MM.1S (cell line): ENCODE results near the gene TASP1.

Experiments
- DNase-seq: peaks from one replicate; pipeline ENCODE4 v3.0.0-alpha.2; 2015
- H2AFZ ChIP-seq: fragments of 300-600 bp; sonication (generic); 2 replicates; pipeline ENCODE4 v1.6.0; 2016; ENCODE audit warnings: antibody characterized with exemption, low read length
- H3F3A ChIP-seq: fragments of 300-600 bp; sonication (generic); 2 replicates; pipeline ENCODE4 v1.6.1; 2016; ENCODE audit warnings: mild to moderate bottlenecking, antibody characterized with exemption, low read length, moderate library complexity, mixed read lengths; ENCODE audit not compliant: insufficient read depth
- H3K27ac ChIP-seq: fragments of 300-600 bp; sonication (generic); 2 replicates; pipeline ENCODE4 v1.5.1; 2016; ENCODE audit warnings: mild to moderate bottlenecking, low read length
- H3K27me3 ChIP-seq: fragments of 300-600 bp; sonication (generic); replicated peaks from 2 replicates; pipeline ENCODE4 v1.6.0; 2016; ENCODE audit warnings: low read length; ENCODE audit not compliant: insufficient read depth
- H3K36me3 ChIP-seq: fragments of 300-600 bp; sonication (generic); replicated peaks from 2 replicates; pipeline ENCODE4 v1.6.1; 2016; ENCODE audit warnings: mild to moderate bottlenecking, low read length, mixed read lengths; ENCODE audit not compliant: insufficient read depth
- H3K4me1 ChIP-seq: fragments of 300-600 bp; sonication (generic); 2 replicates; pipeline ENCODE4 v1.6.1; 2016; ENCODE audit warnings: low read length, mixed read lengths
- H3K4me2 ChIP-seq: fragments of 300-600 bp; sonication (generic); 2 replicates; pipeline ENCODE4 v1.6.0; 2016; ENCODE audit warnings: low read depth, low read length
- H3K4me3 ChIP-seq: fragments of 300-600 bp; sonication (generic); 2 replicates; pipeline ENCODE4 v1.5.1; 2016; ENCODE audit warnings: low read length, mixed read lengths
- H3K79me2 ChIP-seq: fragments of 300-600 bp; sonication (generic); 2 replicates; pipeline ENCODE4 v1.6.1; 2016; ENCODE audit warnings: mixed run types, low read length, mixed read lengths
- H3K9ac ChIP-seq: fragments of 300-600 bp; sonication (generic); 2 replicates; pipeline ENCODE4 v1.6.1; 2016; ENCODE audit warnings: low read length, mixed read lengths
- H3K9me2 ChIP-seq: fragments of 300-600 bp; sonication (generic); replicated peaks from 2 replicates; pipeline ENCODE4 v1.6.1; 2016; ENCODE audit warnings: mild to moderate bottlenecking, low read length, mixed read lengths; ENCODE audit not compliant: insufficient read depth
- H3K9me3 ChIP-seq: fragments of 300-600 bp; sonication (generic); replicated peaks from 2 replicates; pipeline ENCODE4 v1.6.1; 2016; ENCODE audit warnings: mild to moderate bottlenecking, low read length, mixed read lengths; ENCODE audit not compliant: insufficient read depth
- H4K20me1 ChIP-seq: fragments of 300-600 bp; sonication (generic); 2 replicates; pipeline ENCODE4 v1.6.1; 2016; ENCODE audit warnings: mild to moderate bottlenecking, low read length, moderate library complexity, mixed read lengths; ENCODE audit not compliant: insufficient read depth
- CTCF ChIP-seq: fragments of 300-600 bp; sonication (generic); IDR thresholded peaks from 2 replicates; pipeline ENCODE4 v1.5.1; 2016; ENCODE audit warnings: antibody characterized with exemption, low read length, mixed read lengths
- EZH2 ChIP-seq: fragments of 300-600 bp; sonication (generic); optimal IDR thresholded peaks from 2 replicates; pipeline ENCODE3; 2017; ENCODE audit warnings: low read depth, mild to moderate bottlenecking, antibody characterized with exemption, low read length, mixed read lengths
- EZH2phosphoT487 ChIP-seq: fragments of 300-600 bp; sonication (generic); IDR thresholded peaks from 2 replicates; pipeline ENCODE4 v1.6.1; 2018; ENCODE audit warnings: antibody characterized with exemption, low read length

TASP1 gene

GRCh38 chr20:13428684-13429083 lies 210.0 kb downstream of the TASP1 start:
- H3K27ac ChIP-seq, result no peak overlapping the region
- no peaks in the 10 kb centered on the region for H3K27me3 ChIP-seq
- no peak overlapping the region for H3K9ac ChIP-seq
- no peaks in the 10 kb centered on the region for H3K9me2 ChIP-seq
- H3K79me2 ChIP-seq, result no peaks in the 10 kb centered on the region
- TF ChIP-seq EZH2 (no peak), CTCF (no peak), EZH2phosphoT487 (no peak)
- no peaks in the 10 kb centered on the region for H3K36me3 ChIP-seq
- no peak overlapping the region for H3K4me2 ChIP-seq
- no peak overlapping the region for H3K4me3 ChIP-seq
- no peaks in the 10 kb centered on the region for H3K9me3 ChIP-seq
- no peaks in the 10 kb centered on the region for H4K20me1 ChIP-seq
- no peaks in the 10 kb centered on the region for H3F3A ChIP-seq
- no peak overlapping the region for H2AFZ ChIP-seq
- no peaks in the 10 kb centered on the region for H3K4me1 ChIP-seq
- DNase-seq, result no peak

- Histone ChIP-seq H3K9ac (no peak overlapping the region), H3K9me3 (no peaks in the 10 kb centered on the region), H3K4me2 (no peak overlapping the region), H3K27me3 (no peaks in the 10 kb centered on the region), H3K79me2 (no peaks in the 10 kb centered on the region), H3F3A (no peaks in the 10 kb centered on the region), H3K36me3 (no peaks in the 10 kb centered on the region), H2AFZ (no peak overlapping the region), H3K4me1 (no peaks in the 10 kb centered on the region), H3K9me2 (no peaks in the 10 kb centered on the region), H4K20me1 (no peaks in the 10 kb centered on the region), H3K27ac (no peak overlapping the region), H3K4me3 (no peak overlapping the region)
- TF ChIP-seq CTCF (no peak), EZH2phosphoT487 (no peak), EZH2 (no peak)
- DNase-seq, result no peak
Observed at GRCh38 chr20:13426870-13427269, 211.9 kb downstream of the TASP1 start.

DNA sequence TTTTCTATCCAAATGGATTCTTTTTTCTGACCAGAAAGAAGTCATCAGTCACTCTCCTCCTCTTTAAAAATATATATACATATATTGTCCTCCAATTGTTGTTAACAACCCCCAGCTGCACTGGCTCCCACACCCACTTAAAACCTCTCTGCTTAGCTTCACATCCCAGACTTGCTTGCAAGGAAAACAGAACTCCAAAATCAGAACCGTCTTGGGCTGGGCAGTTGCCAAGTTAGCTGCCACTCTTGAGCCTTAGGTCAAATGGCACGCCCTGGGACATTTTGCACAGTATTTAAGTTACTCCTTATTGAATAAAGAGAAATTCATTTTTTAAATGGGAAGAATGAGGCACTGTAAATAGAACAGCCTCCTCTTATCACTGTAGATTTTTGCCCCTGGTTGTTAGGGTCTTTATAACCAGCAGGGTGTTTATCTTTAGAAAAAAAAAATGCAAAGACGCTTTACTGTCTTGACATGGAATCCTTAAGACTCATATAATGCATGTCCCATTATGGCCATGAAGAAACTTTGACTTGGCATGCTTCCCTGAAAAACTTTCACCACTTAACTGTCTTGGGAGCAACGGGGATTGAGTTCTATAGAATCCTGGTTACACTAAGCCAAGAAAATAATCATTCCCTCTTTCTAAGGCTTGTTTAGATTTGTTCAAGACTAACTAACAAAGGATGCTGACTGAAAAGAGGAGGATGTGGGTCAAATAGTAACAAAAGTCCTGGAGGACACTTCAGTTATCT lies 213.2 kb downstream of the TASP1 start:
- H3K4me3 ChIP-seq, result no peak overlapping the region
- no peaks in the 10 kb centered on the region for H3K4me1 ChIP-seq
- no peaks in the 10 kb centered on the region for H3K36me3 ChIP-seq
- TF ChIP-seq EZH2, result no peak
- no peak for TF ChIP-seq EZH2phosphoT487
- TF ChIP-seq CTCF, result no peak
- no peak overlapping the region for H3K9ac ChIP-seq
- no peak overlapping the region for H3K4me2 ChIP-seq
- H3F3A ChIP-seq, result no peaks in the 10 kb centered on the region
- no peaks in the 10 kb centered on the region for H4K20me1 ChIP-seq
- no peaks in the 10 kb centered on the region for H3K27me3 ChIP-seq
- no peak for DNase-seq
- H3K79me2 ChIP-seq, result no peaks in the 10 kb centered on the region
- no peak overlapping the region for H2AFZ ChIP-seq
- H3K9me3 ChIP-seq, result no peaks in the 10 kb centered on the region
- H3K27ac ChIP-seq, result no peak overlapping the region
- no peaks in the 10 kb centered on the region for H3K9me2 ChIP-seq
